Measurements from ENCODE around the gene TMTC4.

The TMTC4 gene

GRCh38 chr13:100675661-100676129 lies 1.1 kb upstream of the TMTC4 start:
- H3K4me3 ChIP-seq (ENCODE audit: control insufficient read depth, low read depth, low read length), result peak overlapping the region; percentile 55
- DNase-seq (ENCODE audit: low read depth), result no peak
- no peak for TF ChIP-seq CTCF (IDR thresholded peaks at IDR 0.05; ENCODE audit: control insufficient read depth, insufficient read depth, low read depth, low read length, missing control alignments)

- peak; percentile 41 for TF ChIP-seq CTCF (IDR thresholded peaks at IDR 0.05; ENCODE audit: control insufficient read depth, insufficient read depth, low read depth, low read length, missing control alignments)
- H3K4me3 ChIP-seq (ENCODE audit: control insufficient read depth, low read depth, low read length), result peak overlapping the region; percentile 59
Measured at GRCh38 chr13:100674872-100675660, 471 bp upstream of the TMTC4 start.

GRCh38 chr13:100673713-100674571 lies 653 bp downstream of the TMTC4 start:
- H3K4me3 ChIP-seq (ENCODE audit: control insufficient read depth, low read depth, low read length), result peak overlapping the region; percentile 59
- TF ChIP-seq CTCF (IDR thresholded peaks at IDR 0.05; ENCODE audit: control insufficient read depth, insufficient read depth, low read depth, low read length, missing control alignments), result no peak
- peak; percentile 27 for DNase-seq (ENCODE audit: low read depth)

More at GRCh38 chr13:100674872-100675660, 471 bp upstream of the TMTC4 start:
- DNase-seq (ENCODE audit: low read depth), result peak; percentile 86

GRCh38 chr13:100673376-100673712 lies 1.3 kb downstream of the TMTC4 start:
- H3K4me3 ChIP-seq (ENCODE audit: control insufficient read depth, low read depth, low read length), result peak overlapping the region; percentile 59
- TF ChIP-seq CTCF (IDR thresholded peaks at IDR 0.05; ENCODE audit: control insufficient read depth, insufficient read depth, low read depth, low read length, missing control alignments), result no peak
- no peak for DNase-seq (ENCODE audit: low read depth)

- no peak overlapping the region for H3K4me3 ChIP-seq (ENCODE audit: control insufficient read depth, low read depth, low read length)
- no peak for TF ChIP-seq CTCF (IDR thresholded peaks at IDR 0.05; ENCODE audit: control insufficient read depth, insufficient read depth, low read depth, low read length, missing control alignments)
- DNase-seq (ENCODE audit: low read depth), result no peak
Measured at GRCh38 chr13:100671389-100672182, 3.0 kb downstream of the TMTC4 start.

- no peak overlapping the region for H3K4me3 ChIP-seq (ENCODE audit: control insufficient read depth, low read depth, low read length)
- peak; percentile 23 for DNase-seq (ENCODE audit: low read depth)
- no peak for TF ChIP-seq CTCF (IDR thresholded peaks at IDR 0.05; ENCODE audit: control insufficient read depth, insufficient read depth, low read depth, low read length, missing control alignments)
Measured at GRCh38 chr13:100668408-100668807, 6.2 kb downstream of the TMTC4 start.

Data from AG09309 (cell line).